Parathyroid adenoma (tissue), 2 donors: Measurements from ENCODE around the gene COL23A1.
"Not testable (repeated sequence)": the region's sequence is repeated elsewhere in the genome, so short reads cannot be mapped to it uniquely, and the experiment has no call there.

Experiments
- H2AFZ ChIP-seq: fragments of 300-600 bp; sonication (generic); one replicate; pipeline ENCODE4 v1.7.0; 2017; ENCODE audit warnings: antibody characterized with exemption, mild to moderate bottlenecking
- H3K27ac ChIP-seq: fragments of 300-600 bp; sonication (generic); one replicate; pipeline ENCODE4 v1.7.0; 2017
- H3K27me3 ChIP-seq: fragments of 300-600 bp; sonication (generic); one replicate; pipeline ENCODE4 v1.7.0; 2017; ENCODE audit warnings: low read length; ENCODE audit not compliant: control insufficient read depth, insufficient read depth
- H3K36me3 ChIP-seq: fragments of 300-600 bp; sonication (generic); one replicate; pipeline ENCODE4 v1.7.0; 2017; ENCODE audit warnings: low read length; ENCODE audit not compliant: control insufficient read depth, insufficient read depth
- H3K4me1 ChIP-seq: fragments of 300-600 bp; sonication (generic); one replicate; pipeline ENCODE4 v1.7.0; 2017; ENCODE audit warnings: control low read depth
- H3K4me2 ChIP-seq: fragments of 300-600 bp; sonication (generic); one replicate; pipeline ENCODE4 v1.7.0; 2017; ENCODE audit warnings: low read length
- H3K4me3 ChIP-seq: fragments of 300-600 bp; sonication (generic); one replicate; pipeline ENCODE4 v1.7.0; 2017; ENCODE audit warnings: low read depth, low read length
- H3K79me2 ChIP-seq: fragments of 300-600 bp; sonication (generic); one replicate; pipeline ENCODE4 v1.7.0; 2017; ENCODE audit warnings: control low read depth
- H3K9ac ChIP-seq: fragments of 300-600 bp; sonication (generic); one replicate; pipeline ENCODE4 v1.7.0; 2017; ENCODE audit warnings: mild to moderate bottlenecking
- H3K9me3 ChIP-seq: fragments of 300-600 bp; sonication (generic); one replicate; pipeline ENCODE4 v1.7.0; 2017; ENCODE audit warnings: low read length; ENCODE audit not compliant: control insufficient read depth
- TF ChIP-seq, protein P1 (sequence below): fragments of 300-600 bp; sonication (generic); IDR thresholded peaks from one replicate; pipeline ENCODE4 v1.7.0; 2017; ENCODE audit warnings: antibody characterized with exemption, mild to moderate bottlenecking
- donor health status: primary hyperparathyroidism.

The COL23A1 gene

DNA sequence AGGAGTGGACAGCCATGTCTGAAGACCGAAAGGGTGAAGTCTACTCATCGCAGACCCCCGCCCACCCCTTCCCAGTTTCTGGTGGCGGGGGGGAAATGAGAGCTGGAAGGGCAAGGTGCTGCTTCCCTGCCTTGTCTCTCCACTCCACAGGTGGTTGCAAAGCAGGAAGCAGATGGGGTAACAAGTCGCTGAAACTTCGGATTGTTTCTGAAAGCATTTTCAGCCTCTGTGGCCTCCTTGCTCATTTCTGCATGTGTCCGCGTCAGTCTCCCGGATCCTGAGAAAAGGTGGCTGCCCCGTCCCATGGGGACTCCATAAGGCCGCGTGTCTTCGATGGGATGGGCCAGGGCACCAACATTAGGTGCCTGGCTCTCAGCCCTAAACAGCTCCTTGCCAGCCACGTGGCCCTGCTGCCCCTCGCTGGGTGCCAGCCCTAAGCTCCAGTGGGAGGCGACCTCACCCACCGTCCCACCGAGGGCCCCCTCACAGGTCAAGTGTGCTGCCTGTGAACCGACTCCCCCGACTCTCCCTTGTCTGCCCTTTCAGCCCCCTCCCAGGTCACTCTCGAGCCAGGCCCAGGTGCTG lies 358.6 kb downstream of the COL23A1 start:
- H3K4me1 ChIP-seq, result peaks cover 7% of the 10 kb centered on the region
- H3K9me3 ChIP-seq, result no peaks in the 10 kb centered on the region
- H3K27ac ChIP-seq, result peak overlapping the region; percentile 74
- no peaks in the 10 kb centered on the region for H3K36me3 ChIP-seq
- H2AFZ ChIP-seq, result peak overlapping the region; percentile 99
- peak overlapping the region; percentile 72 for H3K4me2 ChIP-seq
- TF ChIP-seq, protein P1, sequence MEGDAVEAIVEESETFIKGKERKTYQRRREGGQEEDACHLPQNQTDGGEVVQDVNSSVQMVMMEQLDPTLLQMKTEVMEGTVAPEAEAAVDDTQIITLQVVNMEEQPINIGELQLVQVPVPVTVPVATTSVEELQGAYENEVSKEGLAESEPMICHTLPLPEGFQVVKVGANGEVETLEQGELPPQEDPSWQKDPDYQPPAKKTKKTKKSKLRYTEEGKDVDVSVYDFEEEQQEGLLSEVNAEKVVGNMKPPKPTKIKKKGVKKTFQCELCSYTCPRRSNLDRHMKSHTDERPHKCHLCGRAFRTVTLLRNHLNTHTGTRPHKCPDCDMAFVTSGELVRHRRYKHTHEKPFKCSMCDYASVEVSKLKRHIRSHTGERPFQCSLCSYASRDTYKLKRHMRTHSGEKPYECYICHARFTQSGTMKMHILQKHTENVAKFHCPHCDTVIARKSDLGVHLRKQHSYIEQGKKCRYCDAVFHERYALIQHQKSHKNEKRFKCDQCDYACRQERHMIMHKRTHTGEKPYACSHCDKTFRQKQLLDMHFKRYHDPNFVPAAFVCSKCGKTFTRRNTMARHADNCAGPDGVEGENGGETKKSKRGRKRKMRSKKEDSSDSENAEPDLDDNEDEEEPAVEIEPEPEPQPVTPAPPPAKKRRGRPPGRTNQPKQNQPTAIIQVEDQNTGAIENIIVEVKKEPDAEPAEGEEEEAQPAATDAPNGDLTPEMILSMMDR, result no peak
- no peaks in the 10 kb centered on the region for H3K79me2 ChIP-seq
- H3K4me3 ChIP-seq, result peak overlapping the region; percentile 68
- peak overlapping the region; percentile 63 for H3K9ac ChIP-seq
- H3K27me3 ChIP-seq, result no peaks in the 10 kb centered on the region

DNA sequence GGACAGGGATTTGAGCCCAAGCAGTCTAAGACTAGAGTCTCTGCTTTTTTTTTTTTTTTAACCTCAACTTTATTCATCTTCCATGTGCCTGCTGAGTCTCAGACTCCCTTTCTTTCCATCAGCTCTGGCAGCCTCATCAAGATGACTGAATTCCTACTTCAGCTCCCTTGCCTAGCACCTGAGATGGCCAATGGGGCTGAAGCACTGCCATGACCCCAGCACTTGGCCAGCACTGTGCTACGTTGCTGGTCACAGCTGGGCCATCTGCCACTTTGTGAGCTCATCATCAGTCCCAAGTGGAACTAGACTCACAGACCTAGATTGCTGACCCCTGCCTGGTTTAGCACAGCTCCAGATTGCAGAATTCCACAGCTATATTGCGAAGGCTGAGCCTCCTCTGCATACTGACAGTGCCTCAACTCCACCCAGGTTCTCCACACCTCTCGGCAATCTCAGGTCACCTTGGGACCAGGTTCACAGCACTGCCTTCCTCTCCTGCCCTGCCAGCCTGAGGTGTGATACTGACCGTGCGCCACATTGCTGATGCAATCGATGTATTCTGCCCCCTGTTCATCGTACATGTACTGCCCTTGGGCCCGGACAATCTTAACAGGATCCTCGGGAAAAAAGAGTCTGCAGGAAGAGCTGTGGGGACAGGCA lies 359.2 kb downstream of the COL23A1 start:
- TF ChIP-seq, protein P1, result no peak
- Histone ChIP-seq H3K4me3 (peak overlapping the region; percentile 68), H3K9ac (no peak overlapping the region), H2AFZ (no peak overlapping the region), H3K79me2 (no peaks in the 10 kb centered on the region), H3K27ac (no peak overlapping the region), H3K4me1 (peaks cover 7% of the 10 kb centered on the region), H3K36me3 (no peaks in the 10 kb centered on the region), H3K27me3 (no peaks in the 10 kb centered on the region), H3K4me2 (peak overlapping the region; percentile 72), H3K9me3 (no peaks in the 10 kb centered on the region)

DNA sequence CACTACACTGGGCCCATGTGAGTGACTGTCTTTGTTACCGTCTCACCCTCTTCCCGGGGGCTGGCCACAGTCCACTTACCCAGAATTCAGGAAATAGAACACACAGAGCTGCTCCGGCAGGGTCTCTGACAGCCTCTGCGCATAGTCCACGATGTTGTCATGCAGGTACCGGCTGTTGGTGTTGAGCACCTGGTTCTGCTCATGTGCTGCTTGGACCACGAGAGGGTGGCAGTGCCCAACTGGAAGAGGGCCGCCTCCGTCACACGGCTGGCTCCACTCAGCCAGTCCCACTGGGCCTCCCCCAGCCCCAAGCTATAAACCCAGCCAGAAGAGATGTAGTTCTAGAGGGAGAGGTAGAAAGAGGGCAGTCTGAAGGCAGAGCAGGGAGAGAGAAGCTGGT lies 360.3 kb downstream of the COL23A1 start:
- Histone ChIP-seq H3K27ac (no peak overlapping the region), H3K4me3 (no peak overlapping the region), H3K9me3 (no peaks in the 10 kb centered on the region), H3K79me2 (no peaks in the 10 kb centered on the region), H3K4me2 (no peak overlapping the region), H2AFZ (no peak overlapping the region), H3K27me3 (no peaks in the 10 kb centered on the region), H3K36me3 (no peaks in the 10 kb centered on the region), H3K9ac (no peak overlapping the region), H3K4me1 (peaks cover 7% of the 10 kb centered on the region)
- TF ChIP-seq, protein P1, result no peak

DNA sequence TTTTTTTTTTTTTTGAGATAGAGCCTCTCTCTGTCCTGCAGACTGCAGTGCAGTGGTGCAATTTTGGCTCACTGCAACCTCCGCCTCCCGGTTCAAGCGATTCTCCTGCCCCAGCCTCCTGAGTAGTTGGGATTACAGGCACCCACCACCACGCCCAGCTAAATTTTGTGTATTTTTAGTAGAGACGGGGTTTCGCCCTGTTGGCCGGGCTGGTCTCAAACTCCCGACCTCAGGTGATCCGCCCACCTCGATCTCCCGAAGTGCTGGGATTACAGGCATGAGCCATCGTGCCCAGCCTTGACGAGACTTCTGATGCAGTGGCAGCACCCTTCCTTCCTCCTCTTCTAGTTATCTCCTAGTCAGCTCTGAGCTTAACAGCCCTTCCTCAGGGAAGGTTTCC lies 361.1 kb downstream of the COL23A1 start:
- H3K4me1 ChIP-seq, result not testable (repeated sequence)

DNA sequence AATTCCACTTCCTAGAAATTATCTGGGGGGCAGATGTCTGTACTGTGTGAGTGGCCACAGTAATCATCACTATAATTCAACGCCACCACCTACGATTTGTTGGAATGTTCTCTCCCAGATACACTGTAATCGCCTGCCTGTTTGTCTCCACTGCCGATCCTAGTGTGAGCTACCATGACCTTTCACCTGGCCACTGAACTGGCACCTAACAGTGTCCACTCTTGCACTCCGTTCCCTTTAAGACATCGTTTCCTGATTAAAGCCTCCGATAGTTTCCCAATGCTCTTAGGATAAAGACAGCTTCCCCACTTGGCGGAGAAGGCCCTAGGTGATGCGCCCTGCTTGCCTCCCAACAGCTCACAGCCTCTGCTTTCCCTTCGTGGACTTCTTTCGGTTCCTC lies 361.6 kb downstream of the COL23A1 start:
- Histone ChIP-seq H3K79me2 (no peaks in the 10 kb centered on the region), H3K4me1 (peaks cover 7% of the 10 kb centered on the region), H3K36me3 (no peaks in the 10 kb centered on the region), H3K27me3 (no peaks in the 10 kb centered on the region), H2AFZ (no peak overlapping the region), H3K4me3 (no peak overlapping the region), H3K4me2 (no peak overlapping the region), H3K9me3 (no peaks in the 10 kb centered on the region), H3K27ac (no peak overlapping the region), H3K9ac (no peak overlapping the region)
- TF ChIP-seq, protein P1, result no peak

More for the DNA sequence above, 361.1 kb downstream of the COL23A1 start:
- not testable (repeated sequence) for H2AFZ ChIP-seq, H3K27me3 ChIP-seq, H3K27ac ChIP-seq, H3K4me2 ChIP-seq, H3K9me3 ChIP-seq, H3K4me3 ChIP-seq, H3K79me2 ChIP-seq, H3K36me3 ChIP-seq, H3K9ac ChIP-seq
